CD14-positive monocyte (primary cell): ENCODE data around the gene HDAC7. TPM values are rescaled to one million over a fixed set of nuclear protein-coding genes. Genes with fewer than 3 reads are reported as not detected.

Source experiments
- DNase-seq, 3 donors: peaks; one replicate each; pipeline ENCODE4 v3.0.0-alpha.2; 2011 to 2022
- H2AFZ ChIP-seq: 2 replicates; pipeline ENCODE4 v1.6.0; 2012; ENCODE audit warnings: mild to moderate bottlenecking, low read depth, low read length, inconsistent platforms; ENCODE audit not compliant: insufficient read depth, poor library complexity, severe bottlenecking
- H3K27ac ChIP-seq, 2 donors: 1 replicate in 1 of 2; 2 replicates in 1 of 2; pipeline ENCODE4 v1.5.1; 2012 to 2013; ENCODE audit warnings: low read length in 2 of 2, control low read depth in 1 of 2, inconsistent platforms in 1 of 2, low read depth in 1 of 2, mild to moderate bottlenecking in 1 of 2
- H3K27me3 ChIP-seq, 2 donors: one replicate each; pipeline versions ENCODE4 v1.6.0 to v1.6.1; 2011 to 2013; ENCODE audit warnings: low read length in 2 of 2; ENCODE audit not compliant: control insufficient read depth in 2 of 2, insufficient read depth in 2 of 2
- H3K36me3 ChIP-seq, 2 donors: replicated peaks in 1 of 2; 1 replicate in 1 of 2; 2 replicates in 1 of 2; pipeline versions ENCODE4 v1.5.1 to v1.6.1; 2012 to 2013; ENCODE audit warnings: low read length in 2 of 2, control low read depth in 1 of 2, inconsistent platforms in 1 of 2, mild to moderate bottlenecking in 1 of 2; ENCODE audit not compliant: insufficient read depth in 2 of 2, control insufficient read depth in 1 of 2
- H3K4me1 ChIP-seq, 2 donors: 1 replicate in 1 of 2; 2 replicates in 1 of 2; pipeline versions ENCODE4 v1.5.1 to v1.6.1; 2012 to 2013; ENCODE audit warnings: low read length in 2 of 2, control low read depth in 1 of 2, inconsistent platforms in 1 of 2, mild to moderate bottlenecking in 1 of 2, moderate library complexity in 1 of 2; ENCODE audit not compliant: insufficient read depth in 2 of 2, control insufficient read depth in 1 of 2
- H3K4me2 ChIP-seq: replicated peaks from 2 replicates; pipeline ENCODE3; 2012; ENCODE audit warnings: low read length, moderate library complexity, mild to moderate bottlenecking; ENCODE audit not compliant: poor library complexity, severe bottlenecking; ENCODE audit errors: extremely low read depth
- H3K4me3 ChIP-seq, 3 experiments: fragments of 200-600 bp in 1 of 3; sonication (generic) in 1 of 3; replicated peaks in 1 of 3; 1 replicate in 2 of 3; 2 replicates in 1 of 3; pipeline ENCODE4 v1.5.1; 2011 to 2013; ENCODE audit warnings: low read length in 3 of 3, mild to moderate bottlenecking in 3 of 3, control low read depth in 2 of 3, low read depth in 2 of 3, inconsistent platforms in 1 of 3, moderate library complexity in 1 of 3
- H3K79me2 ChIP-seq: 2 replicates; pipeline ENCODE4 v1.6.0; 2012; ENCODE audit warnings: mild to moderate bottlenecking, control low read depth, inconsistent platforms, low read length, moderate library complexity; ENCODE audit not compliant: insufficient read depth
- H3K9ac ChIP-seq: 2 replicates; pipeline ENCODE4 v1.6.0; 2017; ENCODE audit warnings: low read length, mild to moderate bottlenecking; ENCODE audit not compliant: insufficient read depth, poor library complexity, severe bottlenecking
- H3K9me3 ChIP-seq, 2 donors: replicated peaks in 1 of 2; 1 replicate in 1 of 2; 2 replicates in 1 of 2; pipeline versions ENCODE4 v1.5.1 to v1.6.1; 2012 to 2013; ENCODE audit warnings: low read length in 2 of 2, control low read depth in 1 of 2; ENCODE audit not compliant: control insufficient read depth in 1 of 2, insufficient read depth in 1 of 2
- H4K20me1 ChIP-seq: 2 replicates; pipeline ENCODE4 v1.6.0; 2012; ENCODE audit warnings: mild to moderate bottlenecking, low read length, control low read depth, moderate library complexity; ENCODE audit not compliant: insufficient read depth
- H3K27ac Mint-ChIP-seq, 7 donors: one replicate each; pipeline ENCODE4 v1.8.0; 2020; ENCODE audit warnings: mild to moderate bottlenecking in 7 of 7, mixed read lengths in 7 of 7, moderate library complexity in 6 of 7, inconsistent platforms in 2 of 7
- H3K27me3 Mint-ChIP-seq, 3 donors: one replicate each; pipeline ENCODE4 v1.8.0; 2021 to 2022; ENCODE audit warnings: low read depth in 3 of 3, mild to moderate bottlenecking in 3 of 3, mixed read lengths in 3 of 3, moderate library complexity in 3 of 3, inconsistent platforms in 1 of 3
- H3K36me3 Mint-ChIP-seq, 2 donors: one replicate each; pipeline ENCODE4 v1.8.0; 2020; ENCODE audit warnings: mixed read lengths in 2 of 2, inconsistent platforms in 1 of 2, mild to moderate bottlenecking in 1 of 2
- H3K4me1 Mint-ChIP-seq: one replicate; pipeline ENCODE4 v1.8.0; 2020; ENCODE audit warnings: mild to moderate bottlenecking, mixed read lengths
- H3K4me3 Mint-ChIP-seq, 2 donors: one replicate each; pipeline ENCODE4 v1.8.0; 2020; ENCODE audit warnings: mild to moderate bottlenecking in 2 of 2, mixed read lengths in 2 of 2, moderate library complexity in 1 of 2
- H3K9me3 Mint-ChIP-seq, 7 donors: one replicate each; pipeline ENCODE4 v1.8.0; 2020 to 2022; ENCODE audit warnings: mixed read lengths in 7 of 7, mild to moderate bottlenecking in 6 of 7, moderate library complexity in 6 of 7, inconsistent platforms in 2 of 7
- CTCF ChIP-seq: fragments of 200-600 bp; IDR thresholded peaks from one replicate; pipeline ENCODE4 v1.8.0; 2022; ENCODE audit warnings: antibody characterized with exemption, mild to moderate bottlenecking
- WGBS: methylation state at CpG from one replicate; pipeline ENCODE4 v1.1.5; 2013; ENCODE audit warnings: missing lambda C conversion rate; ENCODE audit not compliant: insufficient coverage; 5-methylcytosine and 5-hydroxymethylcytosine counted together
- intact Hi-C, 2 donors: fragments of 100-400 bp; cut with micrococcal nuclease; formaldehyde crosslinking; loops; one replicate each; pipeline versions ENCODE4 v1.15.0 to v1.15.1; 2023
- polyA plus RNA-seq, 3 donors: library from polyadenylated mRNA; depleted of rRNA in 1 of 3; unstranded in 2 of 3; stranded (reverse) in 1 of 3; fragments of 300-500 nt in 2 of 3; fragments of >200 nt in 1 of 3; fragmentation: Illumina TruSeq in 2 of 3; gene quantifications; 1 replicate in 2 of 3; 2 replicates in 1 of 3; pipeline ENCODE4 v1.2.3, GENCODE V29; 2012 to 2021

The HDAC7 gene
- polyA plus RNA-seq, 3 donors: 5.9 to 79.2 (median 8.4) TPM

- Histone ChIP-seq H3K4me2 (no peak overlapping the region), H3K27ac (no peak overlapping the region), H3K9ac (no peak overlapping the region), H3K79me2 (no peaks in the 10 kb centered on the region), H3K27me3 (no peaks in the 10 kb centered on the region), H3K4me3 (no peak overlapping the region), H4K20me1 (no peaks in the 10 kb centered on the region), H2AFZ (no peak overlapping the region), H3K36me3 (no peaks in the 10 kb centered on the region), H3K4me1 (peaks cover 60 to 77% of the 10 kb centered on the region in 2 donors), H3K9me3 (no peaks in the 10 kb centered on the region)
- no peak overlapping the region for H3K4me3 Mint-ChIP-seq
- intact Hi-C loops: loop anchor here (10.0 kb wide), 1 partner anchor 48 kb away; no protein-coding TSS in a partner anchor
- H3K9me3 Mint-ChIP-seq: no peaks in the 10 kb centered on the region
- peaks cover 70% of the 10 kb centered on the region for H3K4me1 Mint-ChIP-seq
- TF ChIP-seq CTCF: no peak
- no peak for DNase-seq
- H3K27ac Mint-ChIP-seq: peak overlapping the region in 1 of 7 donors; percentile 26
- peaks cover 0 to 2% (median 0%) of the 10 kb centered on the region in 3 donors for H3K27me3 Mint-ChIP-seq
- no peaks in the 10 kb centered on the region for H3K36me3 Mint-ChIP-seq
- WGBS: 86% methylated on average over 7 of the region's 13 CpGs
These were observed 12.7 kb upstream of the HDAC7 start for GRCh38 chr12:47832263-47832933.

GRCh38 chr12:47829584-47829983 lies 9.9 kb upstream of the HDAC7 start:
- H3K27ac ChIP-seq: peak overlapping the region in 1 of 2 donors; percentile 71
- no peak overlapping the region for H3K9ac ChIP-seq
- H3K4me1 ChIP-seq: peaks cover 58 to 84% of the 10 kb centered on the region in 2 donors
- no peaks in the 10 kb centered on the region for H3K36me3 Mint-ChIP-seq
- H3K27me3 Mint-ChIP-seq: peaks cover 0 to 3% (median 2%) of the 10 kb centered on the region in 3 donors
- TF ChIP-seq CTCF: no peak
- DNase-seq: no peak
- no peaks in the 10 kb centered on the region for H3K79me2 ChIP-seq
- H3K4me2 ChIP-seq: peak overlapping the region; percentile 63
- no peaks in the 10 kb centered on the region for H3K9me3 ChIP-seq
- H2AFZ ChIP-seq: no peak overlapping the region
- peak overlapping the region in 4 of 7 donors; percentile 4 to 83 (median 52) for H3K27ac Mint-ChIP-seq
- peaks cover 74% of the 10 kb centered on the region for H3K4me1 Mint-ChIP-seq
- H3K9me3 Mint-ChIP-seq: no peaks in the 10 kb centered on the region
- intact Hi-C loops: no loop called here
- H4K20me1 ChIP-seq: no peaks in the 10 kb centered on the region
- WGBS: 27% methylated on average over 1 of the region's 4 CpGs
- no peaks in the 10 kb centered on the region for H3K36me3 ChIP-seq
- peak overlapping the region in 1 of 3 experiments; percentile 56 for H3K4me3 ChIP-seq
- no peak overlapping the region for H3K4me3 Mint-ChIP-seq
- H3K27me3 ChIP-seq: no peaks in the 10 kb centered on the region
